IMR-90 (cell line): ENCODE results near the gene KCTD10. TPM values are rescaled to one million over a fixed set of nuclear protein-coding genes. Genes with fewer than 3 reads are reported as not detected.

ENCODE experiments used
- ATAC-seq: fragments of 200-7000 bp; cut with Tn5 transposase; 2 replicates; pipeline ENCODE4 v1.9.1; 2020; ENCODE audit warnings: low read depth, mild to moderate bottlenecking, moderate library complexity
- BruUV-seq: library from RNA; stranded (reverse); fragments of 400-500 nt; replicated peaks from 2 replicates; lab custom pipeline; 2021; lab: Mats Ljungman, UMichigan
- CTCF ChIA-PET: fragments of 300-600 bp; formaldehyde crosslinking; extraction: SDS; loops from one replicate; lab custom pipeline; 2021; ENCODE audit warnings: antibody characterized with exemption; lab: Yijun Ruan, JAX
- POLR2A ChIA-PET: fragments of 300-600 bp; sonication (Branson Sonifier 250); formaldehyde crosslinking; loops from one replicate; lab custom pipeline; 2022; ENCODE audit warnings: antibody characterized with exemption; ENCODE audit not compliant: unreplicated experiment; lab: Charles Lee
- DNase-seq: peaks from one replicate; pipeline ENCODE4 v3.0.0; 2013
- H2AFZ ChIP-seq: replicated peaks from 2 replicates; pipeline ENCODE3; 2013; ENCODE audit warnings: low read length, mild to moderate bottlenecking; ENCODE audit not compliant: poor library complexity
- H2AK5ac ChIP-seq: 2 replicates; pipeline ENCODE4 v1.6.1; 2013; ENCODE audit warnings: low read depth, low read length, inconsistent platforms
- H2AK9ac ChIP-seq: replicated peaks from 2 replicates; pipeline ENCODE3; 2013; ENCODE audit warnings: mild to moderate bottlenecking, low read depth, low read length, moderate library complexity; ENCODE audit not compliant: poor library complexity
- H2BK120ac ChIP-seq: 2 replicates; pipeline ENCODE4 v1.6.1; 2013; ENCODE audit warnings: low read depth, low read length, inconsistent platforms
- H2BK15ac ChIP-seq: 3 replicates; pipeline ENCODE4 v1.6.1; 2013; ENCODE audit warnings: low read depth, low read length, inconsistent platforms
- H2BK20ac ChIP-seq: 2 replicates; pipeline ENCODE4 v1.6.1; 2013; ENCODE audit warnings: low read depth, mild to moderate bottlenecking, inconsistent platforms, low read length, moderate library complexity
- H2BK5ac ChIP-seq: 2 replicates; pipeline ENCODE4 v1.6.1; 2013; ENCODE audit warnings: mild to moderate bottlenecking, low read depth, low read length, inconsistent platforms; ENCODE audit not compliant: poor library complexity, severe bottlenecking
- H3K14ac ChIP-seq: replicated peaks from 2 replicates; pipeline ENCODE4 v1.6.1; 2013; ENCODE audit warnings: low read depth, low read length, inconsistent platforms
- H3K18ac ChIP-seq: 2 replicates; pipeline ENCODE4 v1.6.1; 2013; ENCODE audit warnings: low read depth, low read length, control low read depth
- H3K23ac ChIP-seq: 2 replicates; pipeline ENCODE4 v1.6.1; 2013; ENCODE audit warnings: low read depth, low read length, inconsistent platforms
- H3K27ac ChIP-seq: 2 replicates; pipeline ENCODE4 v1.5.1; 2013; ENCODE audit warnings: mild to moderate bottlenecking, control low read depth, low read length; ENCODE audit not compliant: insufficient read depth
- H3K27me3 ChIP-seq: 2 replicates; pipeline ENCODE4 v1.6.1; 2013; ENCODE audit warnings: low read length; ENCODE audit not compliant: control insufficient read depth, insufficient read depth
- H3K36me3 ChIP-seq: 2 replicates; pipeline ENCODE4 v1.6.1; 2013; ENCODE audit warnings: low read length, mixed read lengths; ENCODE audit not compliant: control insufficient read depth, insufficient read depth
- H3K4ac ChIP-seq: 2 replicates; pipeline ENCODE4 v1.6.1; 2013; ENCODE audit warnings: low read depth, low read length, inconsistent platforms
- H3K4me1 ChIP-seq: 2 replicates; pipeline ENCODE4 v1.6.1; 2013; ENCODE audit warnings: low read length, mixed read lengths; ENCODE audit not compliant: control insufficient read depth, insufficient read depth
- H3K4me2 ChIP-seq: 2 replicates; pipeline ENCODE4 v1.6.1; 2013; ENCODE audit warnings: low read depth, mild to moderate bottlenecking, control low read depth, low read length, moderate library complexity
- H3K4me3 ChIP-seq: 2 replicates; pipeline ENCODE4 v1.5.1; 2013; ENCODE audit warnings: low read depth, mild to moderate bottlenecking, control low read depth, low read length, moderate library complexity; ENCODE audit not compliant: insufficient read depth
- H3K56ac ChIP-seq: 2 replicates; pipeline ENCODE4 v1.6.1; 2013; ENCODE audit warnings: low read length, inconsistent platforms; ENCODE audit not compliant: insufficient read depth; ENCODE audit errors: extremely low read depth
- H3K79me1 ChIP-seq, 2 experiments: 2 replicates each; pipeline ENCODE4 v1.6.1; 2013; ENCODE audit warnings: low read length in 2 of 2, inconsistent platforms in 1 of 2, low read depth in 1 of 2
- H3K9ac ChIP-seq: 2 replicates; pipeline ENCODE4 v1.6.1; 2013; ENCODE audit warnings: low read depth, low read length, control low read depth
- H3K9me1 ChIP-seq: 2 replicates; pipeline ENCODE4 v1.6.1; 2013; ENCODE audit warnings: low read length, inconsistent platforms; ENCODE audit not compliant: insufficient read depth
- H3K9me3 ChIP-seq: 2 replicates; pipeline ENCODE4 v1.6.1; 2013; ENCODE audit warnings: low read length; ENCODE audit not compliant: control insufficient read depth, insufficient read depth
- H4K20me1 ChIP-seq: 2 replicates; pipeline ENCODE4 v1.6.1; 2013; ENCODE audit warnings: low read length, inconsistent platforms; ENCODE audit not compliant: insufficient read depth
- H4K5ac ChIP-seq: 2 replicates; pipeline ENCODE4 v1.6.1; 2013; ENCODE audit warnings: mild to moderate bottlenecking, low read depth, low read length, control low read depth
- H4K8ac ChIP-seq, 2 experiments: 2 replicates each; pipeline ENCODE4 v1.6.1; 2013; ENCODE audit warnings: low read depth in 2 of 2, low read length in 2 of 2, control low read depth in 1 of 2, inconsistent platforms in 1 of 2
- H4K91ac ChIP-seq: 2 replicates; pipeline ENCODE4 v1.6.1; 2013; ENCODE audit warnings: low read depth, low read length, inconsistent platforms; ENCODE audit not compliant: insufficient read depth
- BHLHE40 ChIP-seq: fragments of 150-350 bp; IDR thresholded peaks from 2 replicates; pipeline ENCODE4 v1.6.1; 2016; ENCODE audit warnings: mild to moderate bottlenecking, low read depth, low read length
- CTCF ChIP-seq: conservative IDR thresholded peaks from 2 replicates; pipeline ENCODE4 v1.5.1; 2012; ENCODE audit warnings: mild to moderate bottlenecking, low read depth, low read length, improper control_type of control experiment
- FOS ChIP-seq: fragments of 150-350 bp; IDR thresholded peaks from 2 replicates; pipeline ENCODE4 v1.6.1; 2016; ENCODE audit warnings: low read depth, low read length
- MAFK ChIP-seq: IDR thresholded peaks from 2 replicates; pipeline ENCODE4 v1.6.1; 2012; ENCODE audit warnings: low read depth, low read length, improper control_type of control experiment
- NFE2L2 ChIP-seq: fragments of 150-350 bp; IDR thresholded peaks from 2 replicates; pipeline ENCODE4 v1.6.1; 2016; ENCODE audit warnings: low read depth, mild to moderate bottlenecking, low read length
- RCOR1 ChIP-seq: IDR thresholded peaks from 2 replicates; pipeline ENCODE4 v1.6.1; 2012; ENCODE audit warnings: mild to moderate bottlenecking, low read length, improper control_type of control experiment; ENCODE audit not compliant: insufficient replicate concordance
- SMC3 ChIP-seq: fragments of 150-350 bp; IDR thresholded peaks from 2 replicates; pipeline ENCODE4 v1.6.1; 2016; ENCODE audit warnings: low read depth, mild to moderate bottlenecking, antibody characterized with exemption, low read length, moderate library complexity
- whole genome bisulfite sequencing, 2 experiments: methylation state at CpG; one replicate each; pipeline versions ENCODE4 v1.1.5 to v1.1.7; 2013; ENCODE audit warnings: missing lambda C conversion rate in 2 of 2; ENCODE audit not compliant: insufficient read length in 1 of 2; ENCODE audit errors: extremely low coverage in 2 of 2; 5-methylcytosine and 5-hydroxymethylcytosine counted together
- dilution Hi-C: fragments of 300-500 bp; cut with HindIII; formaldehyde crosslinking; loops from one replicate; pipeline ENCODE4 v1.14.3; 2018; ENCODE audit warnings: low sequenced_read_pairs; ENCODE audit not compliant: unreplicated experiment
- in situ Hi-C: fragments of 300-500 bp; cut with MboI; formaldehyde crosslinking; loops from 3 replicates; pipeline ENCODE4 v1.14.3; 2019; ENCODE audit warnings: low sequenced_read_pairs, inconsistent platforms, mixed read lengths
- intact Hi-C: fragments of 100-400 bp; cut with micrococcal nuclease; formaldehyde crosslinking; loops from 2 replicates; pipeline ENCODE4 v1.10.0; 2022
- polyA plus RNA-seq, 3 experiments: library from polyadenylated mRNA; depleted of rRNA; stranded (reverse); fragments of >200 nt; gene quantifications; 2 replicates each; pipeline ENCODE4 v1.2.3, GENCODE V29; 2012; ENCODE audit warnings: low replicate concordance in 1 of 3
- total RNA-seq: library from RNA; depleted of rRNA; stranded (reverse); fragments of >200 nt; gene quantifications from 2 replicates; pipeline ENCODE4 v1.2.3, GENCODE V29; 2012

Gene KCTD10
- total and polyA plus RNA-seq, 2 of the 4 experiments (the other 2 are of a cell fraction) = 72.1 to 88.4 TPM

GRCh38 chr12:109443794-109444193 lies 33.3 kb downstream of the KCTD10 start:
- POLR2A ChIA-PET = interaction anchor here (1.0 kb wide), 1 partner anchor 19 kb away, joined by 9 read pairs; no protein-coding TSS in a partner anchor
- intact Hi-C loops = no loop called here

More at GRCh38 chr12:109443794-109444193, 33.3 kb downstream of the KCTD10 start:
- H4K91ac ChIP-seq = no peak overlapping the region
- no peaks in the 10 kb centered on the region for H3K9me3 ChIP-seq
- H2BK120ac ChIP-seq = no peak overlapping the region
- no peak overlapping the region for H3K23ac ChIP-seq
- no peak overlapping the region for H2AFZ ChIP-seq
- H3K18ac ChIP-seq = no peak overlapping the region
- TF ChIP-seq SMC3 = no peak
- TF ChIP-seq FOS = no peak
- TF ChIP-seq MAFK = no peak
- TF ChIP-seq NFE2L2 = no peak
- TF ChIP-seq CTCF = no peak
- TF ChIP-seq RCOR1 = no peak
- no peak for TF ChIP-seq BHLHE40
- dilution Hi-C loops = no loop called here
- in situ Hi-C loops = no loop called here
- peaks cover 18% of the 10 kb centered on the region for H3K9me1 ChIP-seq
- H2AK5ac ChIP-seq = no peak overlapping the region
- H3K4me3 ChIP-seq = no peak overlapping the region
- H3K14ac ChIP-seq = no peak overlapping the region
- no peak overlapping the region for H4K5ac ChIP-seq
- H3K4me2 ChIP-seq = no peak overlapping the region
- peaks cover 28% of the 10 kb centered on the region for H3K36me3 ChIP-seq
- no TSS peak for BruUV-seq
- peaks cover 24 to 45% of the 10 kb centered on the region in 2 experiments for H3K79me1 ChIP-seq
- no peak overlapping the region for H2BK5ac ChIP-seq
- H3K4ac ChIP-seq = no peak overlapping the region
- H2AK9ac ChIP-seq = no peak overlapping the region
- no peaks in the 10 kb centered on the region for H3K27me3 ChIP-seq
- no CpG with 5 or more reads among the region's 5 CpGs for WGBS, 2 experiments
- DNase-seq = no peak
- H4K8ac ChIP-seq = no peak overlapping the region
- peaks cover 19% of the 10 kb centered on the region for H4K20me1 ChIP-seq
- CTCF ChIA-PET = interaction anchor here (1.4 kb wide), 1 partner anchor 10 kb away, joined by 6 read pairs; no protein-coding TSS in a partner anchor
- H2BK15ac ChIP-seq = no peak overlapping the region
- no peak overlapping the region for H3K27ac ChIP-seq
- no peak overlapping the region for H3K9ac ChIP-seq
- no peak overlapping the region for H3K56ac ChIP-seq
- H2BK20ac ChIP-seq = no peak overlapping the region
- H3K4me1 ChIP-seq = peaks cover 9% of the 10 kb centered on the region
- ATAC-seq = no peak
